Measurements from ENCODE around the gene PRTFDC1.
"Not testable (repeated sequence)": the region's sequence is repeated elsewhere in the genome, so short reads cannot be mapped to it uniquely, and the experiment has no call there.

The PRTFDC1 gene

DNA sequence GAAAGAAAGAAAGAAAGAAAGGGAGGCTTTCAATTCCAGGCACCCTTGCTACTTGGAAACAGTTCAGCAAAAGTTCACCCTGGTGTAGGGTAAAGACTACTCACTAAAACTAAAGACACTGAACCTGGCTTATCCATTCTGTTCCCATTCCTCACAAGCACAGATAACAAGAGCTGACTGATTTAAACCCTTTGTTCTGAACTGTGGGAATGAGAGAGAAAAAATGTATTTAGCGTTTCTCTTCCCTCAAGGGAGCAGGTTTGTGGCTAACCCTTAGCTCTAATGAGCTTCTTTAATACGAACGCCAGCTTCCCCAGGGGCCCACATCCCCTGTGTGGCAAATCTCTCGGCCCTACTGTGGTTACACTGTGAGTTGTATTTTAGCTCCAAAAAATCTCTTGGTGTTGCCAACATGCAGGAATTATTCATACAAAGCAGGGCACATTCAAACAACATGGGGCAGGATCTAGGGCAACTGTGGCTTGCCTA, 23.3 kb downstream of the PRTFDC1 start:
- DNase-seq = no peak

DNA sequence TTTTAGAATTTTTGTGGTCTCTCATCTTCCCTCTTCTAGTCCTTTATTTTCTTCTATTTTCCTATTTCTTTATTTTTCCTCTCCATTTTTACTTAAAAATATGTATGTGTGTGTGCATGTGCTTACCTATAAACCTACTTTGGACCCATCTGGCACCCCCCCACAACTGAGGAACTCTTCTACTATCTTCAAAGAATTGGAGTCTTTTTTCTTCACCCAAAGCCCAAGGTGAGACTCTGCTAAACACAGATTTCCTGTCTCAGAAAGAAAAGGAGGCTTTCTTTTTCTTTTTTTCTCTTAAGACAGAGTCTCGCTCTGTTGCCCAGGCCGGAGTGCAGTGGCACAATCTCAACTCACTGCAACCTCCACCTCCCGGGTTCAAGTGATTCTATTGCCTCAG, 24.2 kb downstream of the PRTFDC1 start:
- no peak for DNase-seq

DNA sequence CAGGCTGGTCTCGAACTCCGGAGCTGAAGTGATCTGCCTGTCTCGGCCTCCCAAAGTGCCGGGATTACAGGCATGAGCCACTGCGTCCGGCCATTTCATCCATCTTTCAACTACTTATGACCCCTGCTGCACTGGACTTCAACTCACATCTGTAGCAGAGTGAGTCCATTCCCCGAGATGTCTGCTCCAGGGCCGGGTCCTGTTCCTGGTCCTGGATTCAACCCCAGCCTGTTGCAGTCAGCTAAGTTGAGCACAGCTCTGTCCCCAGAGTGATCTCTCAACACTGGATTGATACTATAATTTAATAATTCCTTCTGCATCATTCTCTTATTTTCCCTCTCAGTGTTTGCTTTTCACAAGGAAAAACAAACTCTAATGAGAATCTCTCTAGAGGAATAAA, 25.8 kb downstream of the PRTFDC1 start:
- DNase-seq = no peak

DNA sequence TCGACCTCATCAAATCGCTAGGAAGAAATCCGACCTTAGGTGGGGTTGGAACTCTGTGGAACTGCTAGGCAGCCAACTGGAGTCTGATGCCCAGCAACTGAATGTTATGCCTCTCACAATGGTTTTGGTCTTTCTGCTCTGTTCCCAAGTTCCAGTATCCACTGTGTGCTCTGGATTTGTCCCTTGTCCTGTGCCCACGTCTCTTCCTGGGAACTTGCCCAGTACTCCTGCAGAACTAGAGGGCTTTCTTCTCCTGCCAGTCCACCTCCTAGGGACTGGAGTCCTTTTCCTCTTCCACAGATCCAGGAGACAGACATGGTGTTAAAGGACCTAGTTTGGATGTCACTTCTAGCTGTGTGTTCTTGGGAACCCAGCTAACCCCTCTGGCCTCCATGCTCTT, 26.6 kb downstream of the PRTFDC1 start:
- DNase-seq = no peak

DNA sequence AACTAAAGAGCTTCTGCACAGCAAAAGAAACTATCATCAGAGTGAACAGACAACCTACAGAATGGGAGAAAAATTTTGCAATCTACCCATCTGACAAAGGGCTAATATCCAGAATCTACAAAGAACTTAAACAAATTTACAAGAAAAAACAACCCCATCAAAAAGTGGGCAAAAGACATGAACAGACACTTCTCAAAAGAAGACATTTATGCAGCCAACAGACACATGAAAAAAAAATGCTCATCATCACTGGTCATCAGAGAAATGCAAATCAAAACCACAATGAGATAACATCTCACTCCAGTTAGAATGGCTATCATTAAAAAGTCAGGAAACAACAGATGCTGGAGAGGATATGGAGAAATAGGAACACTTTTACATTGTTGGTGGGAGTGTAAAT, 27.9 kb downstream of the PRTFDC1 start:
- not testable (repeated sequence) for DNase-seq

DNA sequence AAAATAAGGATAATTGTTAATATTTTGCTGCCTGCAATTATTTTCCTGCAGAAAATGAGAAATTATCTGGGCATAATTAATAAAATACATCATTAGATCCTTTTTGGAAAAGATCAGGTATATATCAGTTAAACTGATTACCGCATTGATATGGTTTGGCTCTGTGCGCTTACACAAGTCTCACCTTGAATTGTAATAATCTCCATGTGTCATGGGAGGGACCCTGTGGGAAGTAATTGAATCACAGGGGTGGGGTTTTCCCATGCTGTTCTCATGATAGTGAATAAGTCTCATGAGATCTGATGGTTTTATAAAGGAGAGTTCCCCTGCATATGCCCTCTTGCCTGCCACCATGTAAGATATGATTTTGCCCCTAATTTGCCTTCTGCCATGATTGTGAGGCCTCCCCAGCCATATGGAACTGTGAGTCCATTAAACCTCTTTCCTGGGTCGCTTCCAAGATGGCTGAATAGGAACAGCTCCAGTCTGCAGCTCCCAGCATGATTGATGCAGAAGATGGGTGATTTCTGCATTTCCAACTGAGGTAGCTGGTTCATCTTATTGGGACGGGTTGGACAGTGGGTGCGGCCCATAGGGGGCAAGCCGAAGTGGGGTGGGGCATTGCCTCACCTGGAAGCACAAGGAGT, 30.1 kb downstream of the PRTFDC1 start:
- DNase-seq = not testable (repeated sequence)

DNA sequence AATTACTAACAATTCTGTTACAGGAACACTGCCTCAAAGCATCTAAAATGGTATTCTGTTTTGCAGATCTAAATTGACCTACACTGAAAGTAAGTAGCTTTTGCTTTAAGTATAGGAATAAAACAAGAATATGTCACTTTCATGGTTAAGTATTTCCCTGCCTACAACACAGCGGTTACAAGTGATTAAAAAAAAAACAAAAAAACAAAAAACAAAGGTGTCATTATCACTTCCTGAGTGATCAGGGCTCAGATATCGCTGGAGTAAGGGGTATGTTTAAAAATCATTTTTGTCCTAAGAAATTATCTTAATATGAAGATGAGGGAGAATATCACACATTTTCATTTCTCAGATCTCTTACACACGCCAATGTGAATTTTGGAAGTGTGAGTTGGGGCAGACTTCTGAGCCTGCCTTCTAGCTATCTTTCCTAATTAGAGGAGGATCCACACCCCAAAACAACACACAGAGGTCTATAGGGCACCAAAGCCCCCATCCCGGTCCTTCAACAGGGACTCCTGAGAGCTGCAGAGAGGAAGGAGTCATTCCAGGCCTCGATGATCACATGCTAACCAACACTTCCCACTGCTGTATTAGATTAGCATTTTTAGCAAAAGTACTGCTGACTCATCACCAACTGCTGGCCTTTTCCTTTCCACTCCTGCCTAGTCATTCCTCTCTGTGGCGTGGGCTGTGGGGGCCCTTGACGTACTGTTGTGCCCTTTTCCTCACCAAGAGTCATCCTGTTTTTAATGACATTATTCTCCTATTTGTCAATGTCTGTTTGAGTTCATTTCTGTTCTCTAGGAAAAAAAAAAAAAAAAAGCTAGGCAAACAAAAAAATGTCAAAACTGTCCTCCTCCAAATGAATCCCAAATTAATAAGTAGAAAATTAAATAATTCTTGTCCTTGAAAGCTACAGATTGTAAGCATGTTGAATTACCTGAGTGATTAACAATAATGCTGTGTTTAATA, 31.2 kb downstream of the PRTFDC1 start:
- DNase-seq = no peak

DNA sequence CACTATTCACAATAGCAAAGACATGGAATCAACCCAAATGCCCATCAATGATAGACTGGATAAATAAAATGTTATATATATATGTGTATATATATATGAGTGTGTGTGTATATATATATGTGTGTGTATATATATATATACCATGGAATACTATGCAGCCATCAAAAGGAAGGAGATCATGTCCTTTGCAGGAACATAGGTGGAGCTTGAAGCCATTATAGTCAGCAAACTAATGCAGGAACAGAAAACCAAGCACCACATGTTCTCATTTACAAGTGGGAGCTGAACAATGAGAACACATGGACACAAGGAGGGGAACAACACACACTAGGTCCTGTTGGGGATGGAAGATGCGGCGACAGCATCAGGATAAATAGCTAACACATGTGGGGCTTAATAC, 32.2 kb downstream of the PRTFDC1 start:
- DNase-seq = not testable (repeated sequence)

DNA sequence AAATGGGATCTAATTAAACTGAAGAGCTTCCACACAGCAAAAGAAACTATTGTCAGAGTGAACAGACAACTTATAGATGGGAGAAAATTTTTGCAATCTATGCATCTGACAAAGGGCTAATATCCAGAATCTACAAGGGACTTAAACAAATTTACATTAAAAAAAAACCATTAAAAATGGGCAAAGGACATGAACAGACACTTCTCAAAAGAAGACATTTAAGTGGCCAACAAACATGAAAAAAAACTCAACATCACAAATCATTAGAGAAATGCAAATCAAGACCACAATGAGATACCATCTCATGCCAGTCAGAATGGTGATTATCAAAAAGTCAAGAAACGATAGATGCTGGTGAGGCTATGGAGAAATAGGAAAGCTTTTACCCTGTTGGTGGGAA, 32.8 kb downstream of the PRTFDC1 start:
- DNase-seq = not testable (repeated sequence)

DNA sequence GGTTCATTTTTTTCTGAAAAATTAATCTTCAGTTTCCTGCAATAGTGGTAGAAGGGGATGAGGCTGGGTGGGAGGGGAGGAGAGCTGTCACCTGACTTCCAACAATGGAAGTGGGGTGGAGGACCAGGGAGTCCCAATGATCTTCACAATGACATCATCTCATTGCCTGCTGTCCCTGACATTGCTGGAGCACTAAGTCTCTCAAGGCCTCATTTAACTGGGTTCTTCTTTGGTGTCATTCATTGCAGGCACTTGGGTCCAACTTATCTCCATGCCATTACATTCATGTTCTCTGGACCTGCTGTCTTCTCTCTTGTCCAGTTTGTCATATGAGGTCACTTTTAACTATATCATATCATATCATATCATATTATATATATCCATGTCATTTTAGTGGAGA, 34.4 kb downstream of the PRTFDC1 start:
- no peak for DNase-seq

DNA sequence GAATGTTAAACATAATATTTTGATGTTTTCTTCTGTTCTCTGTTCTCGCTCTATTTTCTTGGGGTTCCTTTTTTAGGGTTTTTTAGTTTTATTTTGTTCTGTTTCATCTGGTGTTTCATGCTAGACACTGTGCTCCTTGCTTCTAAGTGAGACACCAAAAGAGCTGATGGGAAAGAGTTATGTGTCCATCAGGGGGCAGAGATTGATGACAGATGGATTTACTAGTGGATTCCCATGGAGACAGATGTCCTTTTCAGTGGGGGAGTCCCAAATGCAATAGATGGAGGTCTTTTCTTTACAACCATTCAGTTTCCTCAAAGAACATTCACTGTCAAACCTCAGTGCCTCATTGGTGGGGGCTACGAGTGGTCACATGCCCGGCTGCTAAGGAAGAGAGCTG, 34.9 kb downstream of the PRTFDC1 start:
- no peak for DNase-seq

DNA sequence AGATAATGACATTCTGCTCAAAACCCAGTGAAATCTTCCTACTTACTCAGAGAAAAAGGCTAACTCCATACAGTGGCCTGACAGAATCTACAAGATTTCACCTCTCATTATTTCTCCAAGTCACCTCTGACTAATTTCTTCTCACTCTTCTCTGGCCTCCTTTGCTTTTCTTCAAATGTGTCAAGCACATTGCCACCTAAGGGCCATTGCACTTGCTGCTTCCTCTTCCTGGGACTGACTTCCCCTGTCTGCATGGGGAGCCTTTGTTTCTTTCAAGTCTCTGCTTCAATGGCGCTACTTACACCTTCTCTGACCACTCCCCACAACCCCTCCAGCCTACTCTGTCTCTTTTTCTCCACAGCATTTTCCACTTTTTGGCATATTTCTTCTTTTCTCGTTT, 36.0 kb downstream of the PRTFDC1 start:
- no peak for DNase-seq

DNA sequence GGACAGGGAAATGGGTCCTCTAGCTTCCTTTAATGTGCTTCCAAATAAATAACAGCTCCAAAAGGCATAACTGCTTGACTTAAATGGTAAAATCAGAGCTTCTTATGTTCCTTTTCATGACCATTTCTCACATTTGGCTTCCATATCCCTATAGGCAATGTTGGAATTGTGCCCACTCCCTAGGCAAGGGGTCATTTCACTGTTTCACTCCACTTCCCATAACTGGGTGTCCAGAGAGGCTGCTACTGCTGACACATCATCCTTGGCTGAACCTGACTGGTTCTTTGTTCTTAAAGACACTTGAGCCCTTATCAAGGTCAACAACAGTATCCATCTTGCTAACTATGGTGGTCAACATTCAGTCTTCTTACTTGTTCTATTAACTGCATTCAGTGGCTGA, 37.1 kb downstream of the PRTFDC1 start:
- DNase-seq = no peak

DNA sequence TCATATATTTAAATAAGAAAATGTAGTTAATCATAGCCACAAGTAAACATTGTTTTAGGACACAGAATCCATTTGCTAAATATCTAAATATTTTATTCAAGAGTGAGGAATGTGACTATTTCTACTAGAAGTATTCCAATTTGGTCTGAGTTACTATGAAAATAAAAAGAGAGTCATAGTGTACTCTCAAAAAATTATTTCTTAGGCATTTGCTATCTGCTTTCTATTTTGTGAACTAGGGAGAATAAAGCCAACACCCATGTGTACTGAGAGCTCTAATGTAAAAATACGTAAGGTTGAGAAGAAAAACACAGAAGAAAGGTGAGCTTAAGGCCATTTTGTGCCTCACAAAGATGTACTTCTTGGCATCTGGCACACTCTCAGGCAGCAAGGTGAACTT, 38.3 kb downstream of the PRTFDC1 start:
- DNase-seq = no peak

DNA sequence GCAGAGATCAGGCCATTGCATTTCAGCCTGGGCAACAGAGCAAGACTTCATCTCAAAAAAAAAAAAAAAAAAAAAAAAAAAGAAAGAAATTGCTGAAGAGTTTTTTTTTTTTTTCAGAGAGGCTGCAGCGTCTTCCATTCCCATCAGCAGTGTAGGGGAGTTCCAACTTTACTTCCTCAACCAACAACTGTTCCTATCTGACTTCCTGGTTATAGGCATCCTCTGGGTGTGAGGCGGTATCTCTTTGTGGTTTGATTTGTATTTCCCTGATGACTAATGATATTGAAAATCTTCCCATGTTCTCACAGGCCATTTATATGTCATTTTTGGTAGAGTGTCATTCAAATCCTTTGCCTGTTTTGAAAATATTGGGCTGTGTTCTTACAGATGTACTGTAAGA, 40.2 kb downstream of the PRTFDC1 start:
- DNase-seq = no peak

DNA sequence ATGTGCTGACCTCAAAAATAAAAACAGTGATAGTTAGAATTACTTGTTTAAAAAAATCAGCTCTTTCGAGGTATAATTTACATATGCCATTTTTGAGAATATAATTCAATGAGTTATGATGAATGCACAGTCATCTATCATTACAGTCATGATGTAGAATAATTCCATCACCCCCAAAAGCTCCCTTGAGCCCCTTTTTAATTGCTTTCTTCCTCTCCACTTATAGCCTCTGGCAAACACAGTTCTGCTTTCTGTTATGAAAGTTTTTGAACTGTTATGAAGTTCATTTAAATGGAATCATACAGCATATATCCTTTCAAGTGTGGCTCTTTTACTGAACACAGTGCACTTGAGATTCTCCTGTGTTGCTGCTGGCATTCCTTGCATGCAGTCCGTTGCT, 41.4 kb downstream of the PRTFDC1 start:
- no peak for DNase-seq

DNA sequence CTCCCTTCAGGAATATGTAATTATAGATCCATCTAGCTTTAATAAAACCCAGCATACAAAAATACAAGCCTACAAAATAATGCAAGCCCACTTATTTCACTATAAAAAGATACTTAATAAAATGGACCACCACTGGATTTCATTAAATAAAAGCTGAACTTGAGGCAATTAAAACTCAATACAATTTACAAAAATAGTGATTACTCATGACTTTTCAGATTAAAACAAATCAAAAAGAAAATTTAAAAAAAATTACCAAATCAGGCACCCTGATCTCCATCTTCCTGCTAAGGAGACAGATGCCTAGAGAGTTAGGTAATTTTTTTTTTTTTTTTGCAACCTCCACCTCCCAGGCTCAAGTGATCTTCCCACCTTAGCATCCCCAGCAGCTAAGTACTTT, 41.8 kb downstream of the PRTFDC1 start:
- no peak for DNase-seq

DNA sequence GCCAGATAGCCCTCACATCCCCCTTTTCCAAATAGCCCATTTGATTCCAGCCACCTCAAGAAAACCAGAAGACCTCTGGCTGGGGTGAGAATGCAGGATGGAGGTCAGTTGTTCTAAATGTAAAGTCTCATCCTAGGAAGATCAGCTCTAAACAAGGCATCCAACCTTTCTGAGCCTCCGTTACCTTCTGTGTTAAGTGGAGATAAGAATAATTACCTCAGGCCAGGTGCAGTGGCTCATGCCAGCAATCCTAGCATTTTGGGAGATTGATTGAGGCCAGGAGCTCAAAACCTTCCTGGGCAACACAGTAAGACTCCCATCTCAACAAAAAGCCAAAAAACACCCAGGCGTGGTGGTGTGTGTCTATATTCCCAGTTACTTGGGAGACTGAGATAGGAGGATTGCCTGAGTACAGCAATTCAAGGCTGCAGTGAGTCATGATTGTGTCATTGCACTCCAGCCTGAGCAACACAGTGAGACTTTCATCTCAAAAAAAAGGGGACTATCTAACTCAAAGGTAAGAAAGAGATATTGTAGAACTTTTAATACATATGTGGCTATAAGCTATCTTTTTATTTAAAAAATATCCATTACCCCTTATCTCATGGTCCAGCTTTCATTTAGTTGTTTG, 43.5 kb downstream of the PRTFDC1 start:
- DNase-seq = no peak

DNA sequence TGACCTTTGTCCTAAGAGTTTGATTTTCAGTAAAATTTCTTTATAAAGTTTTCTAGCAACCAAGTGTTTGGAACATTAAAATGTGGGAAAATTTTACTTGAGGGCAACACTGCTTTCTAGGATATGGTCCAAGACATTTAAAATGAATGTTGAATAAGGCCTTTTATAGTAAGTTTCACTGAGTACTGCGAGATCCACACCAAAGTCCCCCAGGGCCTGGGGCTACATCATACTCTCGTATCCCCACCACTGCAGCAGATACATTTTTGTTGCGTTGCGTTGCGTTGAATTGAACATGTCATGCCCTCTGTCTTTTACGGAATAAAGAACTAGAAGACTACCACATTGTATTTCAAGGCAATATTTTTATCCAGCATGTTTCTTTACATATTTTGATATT, 44.5 kb downstream of the PRTFDC1 start:
- no peak for DNase-seq

DNA sequence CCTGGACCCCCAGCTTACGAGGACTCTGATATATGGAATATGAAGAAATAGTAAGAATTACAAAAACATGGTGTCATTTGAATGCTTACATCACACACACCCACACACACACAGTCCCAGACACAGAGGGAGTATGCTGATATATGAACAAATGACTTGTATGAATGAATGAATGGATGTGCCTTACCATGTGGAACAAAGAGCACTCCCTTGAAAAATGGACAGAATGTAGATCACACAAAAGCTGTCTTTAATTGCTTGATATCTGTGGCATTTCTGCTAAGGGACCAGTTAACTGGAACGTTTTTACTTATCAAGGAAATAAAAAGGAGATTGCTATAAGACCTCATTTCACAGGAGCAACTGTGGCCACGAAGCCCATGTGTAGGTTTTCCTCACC, 46.0 kb downstream of the PRTFDC1 start:
- no peak for DNase-seq

DNA sequence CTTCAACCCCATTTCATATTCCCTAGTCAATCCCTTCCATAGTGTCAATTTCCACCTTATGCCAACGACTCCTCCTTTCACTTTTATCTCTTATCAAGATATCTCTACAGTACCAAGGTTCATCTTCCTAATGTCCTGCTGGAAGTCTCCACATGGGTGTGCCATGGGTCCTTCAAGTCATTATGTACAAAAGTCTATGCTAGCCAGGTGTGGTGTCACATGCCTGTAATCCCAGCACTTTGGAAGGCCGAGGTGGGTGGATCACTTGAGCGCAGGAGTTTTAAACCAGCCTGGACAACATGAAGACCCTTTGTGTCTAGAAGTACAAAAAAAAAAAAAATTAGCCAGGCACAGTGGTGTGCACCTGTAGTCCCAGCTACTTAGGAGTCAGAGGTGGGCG, 47.6 kb downstream of the PRTFDC1 start:
- DNase-seq = no peak

DNA sequence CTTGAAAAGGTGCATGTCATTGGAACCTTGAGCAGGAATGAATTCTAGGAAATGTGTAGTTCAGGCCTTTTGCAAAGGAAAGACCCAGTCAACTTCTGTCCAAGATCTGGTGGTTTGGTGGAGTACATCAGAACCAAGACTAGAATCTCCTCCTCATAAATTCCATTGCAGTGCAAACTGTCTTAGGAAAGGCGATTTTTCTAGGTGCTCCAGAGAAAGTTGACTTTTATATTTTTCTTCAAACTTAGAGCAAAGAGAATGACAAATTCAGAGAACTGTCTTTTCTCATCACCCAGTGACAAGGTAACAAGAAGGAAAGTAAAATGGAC, 50.0 kb downstream of the PRTFDC1 start:
- no peak for DNase-seq

DNA sequence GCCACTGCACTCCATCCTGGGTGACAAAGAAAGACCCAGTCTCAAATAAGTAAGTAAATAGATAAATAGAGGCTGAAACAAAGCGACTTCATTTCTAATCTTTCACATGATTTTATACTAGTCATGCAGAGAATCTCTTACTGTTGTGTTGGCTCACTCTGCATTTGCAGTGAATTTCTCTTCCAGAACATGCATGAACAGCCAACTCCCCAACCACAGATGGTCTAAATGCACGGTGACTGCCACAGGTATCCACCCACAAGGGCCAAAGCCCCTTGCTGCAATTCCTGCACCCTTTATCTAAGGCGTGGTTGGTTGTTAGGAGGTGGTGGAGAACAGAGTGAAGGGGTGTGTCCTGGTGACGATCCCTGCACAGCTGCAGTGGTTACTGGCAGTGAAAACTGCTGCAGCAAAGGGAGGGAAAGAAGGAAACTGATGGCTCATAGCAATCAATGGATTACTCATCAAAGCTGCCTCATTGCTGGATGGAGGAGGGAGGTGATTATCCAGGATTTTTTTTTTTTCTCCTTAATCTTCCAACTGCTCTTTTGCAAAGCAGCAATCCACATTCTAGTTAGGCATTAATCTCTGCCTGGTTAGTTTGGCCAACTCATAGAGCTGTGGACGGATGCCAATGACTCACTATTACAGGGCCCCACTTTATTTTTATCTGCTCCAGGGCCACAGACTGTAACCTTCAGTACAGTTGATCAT, 50.6 kb downstream of the PRTFDC1 start:
- no peak for DNase-seq
